ENCODE results near the gene SLMAP.

SLMAP gene

GRCh38 chr3:57923752-57924151, 167.6 kb downstream of the SLMAP start:
- Histone ChIP-seq H3K27ac (ENCODE audit: insufficient read depth, low read length, poor library complexity, severe bottlenecking) (no peak overlapping the region), H3K27me3 (replicated peaks; ENCODE audit: control insufficient read depth, insufficient read depth, low read length, poor library complexity, severe bottlenecking) (no peaks in the 10 kb centered on the region), H3K4me1 (ENCODE audit: control insufficient read depth, insufficient read depth, low read length, poor library complexity, severe bottlenecking) (no peaks in the 10 kb centered on the region)

GRCh38 chr3:57927166-57927565, 171.1 kb downstream of the SLMAP start:
- H3K4me1 ChIP-seq (ENCODE audit: control insufficient read depth, insufficient read depth, low read length, poor library complexity, severe bottlenecking): no peaks in the 10 kb centered on the region
- DNase-seq: no peak
- H3K27ac ChIP-seq (ENCODE audit: insufficient read depth, low read length, poor library complexity, severe bottlenecking): no peak overlapping the region
- no peaks in the 10 kb centered on the region for H3K27me3 ChIP-seq (replicated peaks; ENCODE audit: control insufficient read depth, insufficient read depth, low read length, poor library complexity, severe bottlenecking)
- H3K4me3 ChIP-seq (ENCODE audit: insufficient read depth, low read depth, low read length, poor library complexity, severe bottlenecking): no peak overlapping the region
- no peaks in the 10 kb centered on the region for H3K9me3 ChIP-seq (ENCODE audit: control insufficient read depth, low read length)
- peaks cover 15% of the 10 kb centered on the region for H3K36me3 ChIP-seq (ENCODE audit: control insufficient read depth, insufficient read depth, low read length)

More at GRCh38 chr3:57923752-57924151, 167.6 kb downstream of the SLMAP start:
- Histone ChIP-seq H3K9me3 (ENCODE audit: control insufficient read depth, low read length) (no peaks in the 10 kb centered on the region), H3K4me3 (ENCODE audit: insufficient read depth, low read depth, low read length, poor library complexity, severe bottlenecking) (no peak overlapping the region), H3K36me3 (ENCODE audit: control insufficient read depth, insufficient read depth, low read length) (peaks cover 18% of the 10 kb centered on the region)
- no peak for DNase-seq

- no peak overlapping the region for H3K27ac ChIP-seq (ENCODE audit: insufficient read depth, low read length, poor library complexity, severe bottlenecking)
- no peaks in the 10 kb centered on the region for H3K4me1 ChIP-seq (ENCODE audit: control insufficient read depth, insufficient read depth, low read length, poor library complexity, severe bottlenecking)
- no peaks in the 10 kb centered on the region for H3K9me3 ChIP-seq (ENCODE audit: control insufficient read depth, low read length)
- H3K27me3 ChIP-seq (replicated peaks; ENCODE audit: control insufficient read depth, insufficient read depth, low read length, poor library complexity, severe bottlenecking): no peaks in the 10 kb centered on the region
- H3K36me3 ChIP-seq (ENCODE audit: control insufficient read depth, insufficient read depth, low read length): peaks cover 12% of the 10 kb centered on the region
- no peak for DNase-seq
- no peak overlapping the region for H3K4me3 ChIP-seq (ENCODE audit: insufficient read depth, low read depth, low read length, poor library complexity, severe bottlenecking)
Observed at GRCh38 chr3:57927916-57928315, 171.8 kb downstream of the SLMAP start.

GRCh38 chr3:57928511-57928910, 172.4 kb downstream of the SLMAP start:
- Histone ChIP-seq H3K4me3 (ENCODE audit: insufficient read depth, low read depth, low read length, poor library complexity, severe bottlenecking) (no peak overlapping the region), H3K4me1 (ENCODE audit: control insufficient read depth, insufficient read depth, low read length, poor library complexity, severe bottlenecking) (no peaks in the 10 kb centered on the region), H3K36me3 (ENCODE audit: control insufficient read depth, insufficient read depth, low read length) (peaks cover 9% of the 10 kb centered on the region), H3K9me3 (ENCODE audit: control insufficient read depth, low read length) (no peaks in the 10 kb centered on the region), H3K27ac (ENCODE audit: insufficient read depth, low read length, poor library complexity, severe bottlenecking) (no peak overlapping the region), H3K27me3 (replicated peaks; ENCODE audit: control insufficient read depth, insufficient read depth, low read length, poor library complexity, severe bottlenecking) (no peaks in the 10 kb centered on the region)
- no peak for DNase-seq

- no peaks in the 10 kb centered on the region for H3K9me3 ChIP-seq (ENCODE audit: control insufficient read depth, low read length)
- H3K4me1 ChIP-seq (ENCODE audit: control insufficient read depth, insufficient read depth, low read length, poor library complexity, severe bottlenecking): no peaks in the 10 kb centered on the region
- no peak overlapping the region for H3K4me3 ChIP-seq (ENCODE audit: insufficient read depth, low read depth, low read length, poor library complexity, severe bottlenecking)
- H3K27ac ChIP-seq (ENCODE audit: insufficient read depth, low read length, poor library complexity, severe bottlenecking): no peak overlapping the region
- no peaks in the 10 kb centered on the region for H3K27me3 ChIP-seq (replicated peaks; ENCODE audit: control insufficient read depth, insufficient read depth, low read length, poor library complexity, severe bottlenecking)
- DNase-seq: no peak
- peaks cover 3% of the 10 kb centered on the region for H3K36me3 ChIP-seq (ENCODE audit: control insufficient read depth, insufficient read depth, low read length)
Observed at GRCh38 chr3:57929988-57930387, 173.9 kb downstream of the SLMAP start.

GRCh38 chr3:57933602-57934001, 177.5 kb downstream of the SLMAP start:
- Histone ChIP-seq H3K4me3 (ENCODE audit: insufficient read depth, low read depth, low read length, poor library complexity, severe bottlenecking) (no peak overlapping the region), H3K27ac (ENCODE audit: insufficient read depth, low read length, poor library complexity, severe bottlenecking) (no peak overlapping the region), H3K4me1 (ENCODE audit: control insufficient read depth, insufficient read depth, low read length, poor library complexity, severe bottlenecking) (no peaks in the 10 kb centered on the region), H3K27me3 (replicated peaks; ENCODE audit: control insufficient read depth, insufficient read depth, low read length, poor library complexity, severe bottlenecking) (no peaks in the 10 kb centered on the region), H3K9me3 (ENCODE audit: control insufficient read depth, low read length) (no peaks in the 10 kb centered on the region), H3K36me3 (ENCODE audit: control insufficient read depth, insufficient read depth, low read length) (no peaks in the 10 kb centered on the region)
- no peak for DNase-seq

GRCh38 chr3:57934373-57934772, 178.3 kb downstream of the SLMAP start:
- H3K36me3 ChIP-seq (ENCODE audit: control insufficient read depth, insufficient read depth, low read length): no peaks in the 10 kb centered on the region
- no peak for DNase-seq

GRCh38 chr3:57935539-57935938, 179.4 kb downstream of the SLMAP start:
- H3K4me3 ChIP-seq (ENCODE audit: insufficient read depth, low read depth, low read length, poor library complexity, severe bottlenecking): no peak overlapping the region
- no peak for DNase-seq
- no peaks in the 10 kb centered on the region for H3K4me1 ChIP-seq (ENCODE audit: control insufficient read depth, insufficient read depth, low read length, poor library complexity, severe bottlenecking)
- H3K36me3 ChIP-seq (ENCODE audit: control insufficient read depth, insufficient read depth, low read length): no peaks in the 10 kb centered on the region
- H3K27ac ChIP-seq (ENCODE audit: insufficient read depth, low read length, poor library complexity, severe bottlenecking): no peak overlapping the region
- H3K9me3 ChIP-seq (ENCODE audit: control insufficient read depth, low read length): no peaks in the 10 kb centered on the region
- no peaks in the 10 kb centered on the region for H3K27me3 ChIP-seq (replicated peaks; ENCODE audit: control insufficient read depth, insufficient read depth, low read length, poor library complexity, severe bottlenecking)

More at GRCh38 chr3:57934373-57934772, 178.3 kb downstream of the SLMAP start:
- H3K27ac ChIP-seq (ENCODE audit: insufficient read depth, low read length, poor library complexity, severe bottlenecking): no peak overlapping the region
- no peaks in the 10 kb centered on the region for H3K4me1 ChIP-seq (ENCODE audit: control insufficient read depth, insufficient read depth, low read length, poor library complexity, severe bottlenecking)
- H3K4me3 ChIP-seq (ENCODE audit: insufficient read depth, low read depth, low read length, poor library complexity, severe bottlenecking): no peak overlapping the region
- H3K9me3 ChIP-seq (ENCODE audit: control insufficient read depth, low read length): no peaks in the 10 kb centered on the region
- H3K27me3 ChIP-seq (replicated peaks; ENCODE audit: control insufficient read depth, insufficient read depth, low read length, poor library complexity, severe bottlenecking): no peaks in the 10 kb centered on the region

- no peaks in the 10 kb centered on the region for H3K4me1 ChIP-seq (ENCODE audit: control insufficient read depth, insufficient read depth, low read length, poor library complexity, severe bottlenecking)
- DNase-seq: no peak
- no peaks in the 10 kb centered on the region for H3K27me3 ChIP-seq (replicated peaks; ENCODE audit: control insufficient read depth, insufficient read depth, low read length, poor library complexity, severe bottlenecking)
- no peak overlapping the region for H3K27ac ChIP-seq (ENCODE audit: insufficient read depth, low read length, poor library complexity, severe bottlenecking)
- H3K36me3 ChIP-seq (ENCODE audit: control insufficient read depth, insufficient read depth, low read length): no peaks in the 10 kb centered on the region
- H3K9me3 ChIP-seq (ENCODE audit: control insufficient read depth, low read length): no peaks in the 10 kb centered on the region
- H3K4me3 ChIP-seq (ENCODE audit: insufficient read depth, low read depth, low read length, poor library complexity, severe bottlenecking): no peak overlapping the region
Observed at GRCh38 chr3:57937092-57937491, 181.0 kb downstream of the SLMAP start.

- no peaks in the 10 kb centered on the region for H3K9me3 ChIP-seq (ENCODE audit: control insufficient read depth, low read length)
- no peak overlapping the region for H3K4me3 ChIP-seq (ENCODE audit: insufficient read depth, low read depth, low read length, poor library complexity, severe bottlenecking)
- H3K36me3 ChIP-seq (ENCODE audit: control insufficient read depth, insufficient read depth, low read length): no peaks in the 10 kb centered on the region
- no peaks in the 10 kb centered on the region for H3K4me1 ChIP-seq (ENCODE audit: control insufficient read depth, insufficient read depth, low read length, poor library complexity, severe bottlenecking)
- DNase-seq: no peak
- no peak overlapping the region for H3K27ac ChIP-seq (ENCODE audit: insufficient read depth, low read length, poor library complexity, severe bottlenecking)
- H3K27me3 ChIP-seq (replicated peaks; ENCODE audit: control insufficient read depth, insufficient read depth, low read length, poor library complexity, severe bottlenecking): no peaks in the 10 kb centered on the region
Observed at GRCh38 chr3:57939775-57940174, 183.7 kb downstream of the SLMAP start.

- no peaks in the 10 kb centered on the region for H3K4me1 ChIP-seq (ENCODE audit: control insufficient read depth, insufficient read depth, low read length, poor library complexity, severe bottlenecking)
- DNase-seq: no peak
- no peaks in the 10 kb centered on the region for H3K36me3 ChIP-seq (ENCODE audit: control insufficient read depth, insufficient read depth, low read length)
- no peaks in the 10 kb centered on the region for H3K27me3 ChIP-seq (replicated peaks; ENCODE audit: control insufficient read depth, insufficient read depth, low read length, poor library complexity, severe bottlenecking)
- no peaks in the 10 kb centered on the region for H3K9me3 ChIP-seq (ENCODE audit: control insufficient read depth, low read length)
- H3K27ac ChIP-seq (ENCODE audit: insufficient read depth, low read length, poor library complexity, severe bottlenecking): no peak overlapping the region
- no peak overlapping the region for H3K4me3 ChIP-seq (ENCODE audit: insufficient read depth, low read depth, low read length, poor library complexity, severe bottlenecking)
Observed at GRCh38 chr3:57942388-57942787, 186.3 kb downstream of the SLMAP start.

Measured in effector memory CD4-positive, alpha-beta T cell (primary cell).